Suppressor macrophage (primary cell): ENCODE results near the gene IGFBP6.
A peak's percentile ranks its signal among the peaks of the same experiment; 100 is the strongest.

Source experiments
- DNase-seq, 4 experiments: peaks; one replicate each; pipeline ENCODE4 v3.0.0-alpha.2; 2020 to 2022
- total RNA-seq, 17 experiments: gene quantifications; one replicate each; lab custom pipeline; 2026; ENCODE audit warnings: mixed read lengths in 6 of 17, inconsistent platforms in 3 of 17; lab: John Stamatoyannopoulos, UW

Gene IGFBP6, protein sequence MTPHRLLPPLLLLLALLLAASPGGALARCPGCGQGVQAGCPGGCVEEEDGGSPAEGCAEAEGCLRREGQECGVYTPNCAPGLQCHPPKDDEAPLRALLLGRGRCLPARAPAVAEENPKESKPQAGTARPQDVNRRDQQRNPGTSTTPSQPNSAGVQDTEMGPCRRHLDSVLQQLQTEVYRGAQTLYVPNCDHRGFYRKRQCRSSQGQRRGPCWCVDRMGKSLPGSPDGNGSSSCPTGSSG
- total RNA-seq: 0.31 to 15.0 (median 1.4) reads per million in 17 experiments

DNA sequence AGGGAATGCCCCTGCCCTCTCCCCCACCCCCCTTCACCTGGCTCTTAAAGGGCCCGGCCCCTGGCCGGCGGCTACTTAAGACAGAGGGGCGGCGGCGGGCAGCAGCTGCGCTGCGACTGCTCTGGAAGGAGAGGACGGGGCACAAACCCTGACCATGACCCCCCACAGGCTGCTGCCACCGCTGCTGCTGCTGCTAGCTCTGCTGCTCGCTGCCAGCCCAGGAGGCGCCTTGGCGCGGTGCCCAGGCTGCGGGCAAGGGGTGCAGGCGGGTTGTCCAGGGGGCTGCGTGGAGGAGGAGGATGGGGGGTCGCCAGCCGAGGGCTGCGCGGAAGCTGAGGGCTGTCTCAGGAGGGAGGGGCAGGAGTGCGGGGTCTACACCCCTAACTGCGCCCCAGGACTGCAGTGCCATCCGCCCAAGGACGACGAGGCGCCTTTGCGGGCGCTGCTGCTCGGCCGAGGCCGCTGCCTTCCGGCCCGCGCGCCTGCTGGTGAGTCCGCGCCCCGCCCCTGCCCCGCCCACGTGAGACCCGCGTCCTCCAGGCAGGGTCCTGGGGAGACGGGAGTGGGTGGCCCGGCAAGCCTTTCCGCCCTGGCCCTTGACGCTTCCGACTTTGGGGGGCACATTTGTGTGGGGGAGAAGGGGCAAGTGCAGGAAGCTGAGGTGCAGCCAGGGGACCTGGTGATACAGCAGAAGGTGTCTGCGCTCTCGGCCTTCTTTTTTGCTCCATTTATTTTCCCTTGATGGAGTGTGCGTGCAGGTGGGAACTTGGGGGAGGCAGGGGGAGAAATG is at the start of gene IGFBP6:
Gene IGFBP6, plus strand, starts transcription at position 104 of the 790 bp plus-strand sequence. Its CDS starts 51 bp downstream, at position 155.
- peak; percentile 30 to 77 (median 54) for DNase-seq

DNA sequence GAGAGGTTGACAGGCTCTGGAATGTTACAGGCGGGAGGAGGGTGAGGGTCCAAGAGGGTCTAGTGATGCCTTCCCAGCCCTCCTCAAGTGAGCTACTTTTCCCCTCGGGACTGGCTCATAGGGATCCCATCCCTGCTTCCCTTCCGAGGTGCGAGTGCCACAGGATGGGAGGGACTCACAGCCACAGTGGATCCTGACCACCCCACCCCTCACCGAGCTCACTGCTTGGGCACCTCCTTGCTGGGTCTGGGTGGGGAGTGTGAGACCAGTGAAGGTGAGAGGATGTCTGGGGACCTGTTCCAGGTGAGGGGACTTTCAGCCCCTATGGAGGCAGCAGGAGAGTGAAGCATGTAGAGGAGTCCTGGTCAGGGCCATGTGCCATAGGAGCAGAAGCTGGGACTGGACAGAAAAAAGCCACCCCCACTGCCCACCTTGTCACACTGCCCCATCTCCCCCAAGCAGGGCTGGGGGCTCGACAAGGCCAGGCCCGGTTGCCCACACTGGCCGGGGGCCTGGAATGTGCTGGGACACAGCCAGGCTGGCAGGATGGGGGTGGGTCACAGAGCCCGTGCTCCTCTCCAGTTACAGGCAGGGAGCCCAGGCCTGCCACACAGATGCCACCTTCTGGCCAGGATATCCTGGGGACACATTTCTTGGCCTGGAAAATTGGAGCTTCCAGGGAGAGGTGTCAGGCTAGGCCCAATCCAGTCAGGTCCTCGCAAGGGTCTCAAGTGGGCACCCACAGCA is 49.3 kb upstream of the IGFBP6 start:
- DNase-seq: peak in 1 of 4 experiments; percentile 37

DNA sequence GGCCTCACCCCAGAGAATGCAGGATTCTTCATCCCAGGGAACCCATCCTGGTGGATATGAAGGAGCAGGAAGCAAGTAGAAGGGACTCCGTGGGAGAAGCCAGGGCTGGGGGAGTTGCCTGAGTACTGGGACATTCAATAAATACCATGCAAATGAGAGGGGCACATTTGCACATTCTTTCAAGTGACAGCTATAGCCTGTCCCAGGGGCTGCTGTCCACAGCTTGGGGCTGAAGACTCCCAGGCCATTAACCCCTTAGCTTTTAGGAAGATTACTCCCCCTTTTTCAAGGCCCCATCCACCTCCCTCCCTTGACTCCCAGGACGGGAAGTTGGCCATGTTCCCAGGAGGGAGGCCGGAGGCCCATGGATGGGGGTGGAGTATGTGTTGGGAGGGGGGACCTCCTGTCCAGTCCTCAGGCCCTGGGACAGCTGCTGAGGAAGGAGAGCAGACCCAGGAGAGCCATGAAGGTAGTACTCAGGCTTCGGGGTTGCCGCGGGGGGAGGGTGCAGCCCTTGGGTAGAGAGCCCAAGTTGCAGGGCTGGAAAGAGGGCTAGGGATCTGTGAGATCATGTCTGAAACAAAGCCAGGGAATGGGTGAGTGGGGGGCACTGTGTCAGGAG is 48.6 kb upstream of the IGFBP6 start:
- DNase-seq: no peak

DNA sequence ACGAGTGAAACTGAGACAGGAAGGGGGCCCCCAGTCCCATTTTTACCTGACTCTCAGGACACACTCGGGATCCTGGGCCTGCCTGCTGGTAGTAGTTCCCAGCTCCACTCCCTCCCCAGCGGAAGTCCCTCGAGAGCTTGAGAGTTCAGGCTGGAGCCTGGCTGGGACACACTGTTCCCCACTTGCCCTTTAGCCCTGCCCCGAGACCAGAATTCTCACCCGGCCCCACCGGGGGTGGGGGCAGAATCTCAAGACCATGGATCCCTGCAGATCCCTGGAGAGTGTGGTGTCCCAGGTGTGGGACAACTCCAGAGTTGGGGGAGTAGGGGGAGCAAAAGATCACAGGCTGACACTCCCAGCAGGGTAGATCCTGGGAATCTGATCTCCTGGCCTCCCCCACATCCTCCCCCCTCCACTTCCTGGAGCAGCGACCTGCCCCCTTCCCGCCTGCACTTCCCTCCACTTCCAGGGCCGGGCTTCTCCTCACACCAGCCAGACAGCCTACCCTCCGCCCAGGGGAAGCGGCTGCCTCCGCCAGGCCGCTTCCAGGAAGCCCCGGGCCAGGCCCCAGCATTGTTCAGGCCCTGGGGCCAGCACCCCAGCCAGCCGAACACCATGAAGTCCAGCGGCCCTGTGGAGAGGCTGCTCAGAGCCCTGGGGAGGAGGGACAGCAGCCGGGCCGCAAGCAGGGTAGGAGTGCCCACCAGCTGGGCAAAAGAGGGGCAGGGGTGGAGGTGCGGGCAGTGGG is 47.7 kb upstream of the IGFBP6 start, which contains the start of gene TNS2:
Gene TNS2, plus strand, starts transcription at position 495 of the 748 bp plus-strand sequence. Its CDS starts 121 bp downstream, at position 616.
- peak in 1 of 4 experiments; percentile 30 for DNase-seq

DNA sequence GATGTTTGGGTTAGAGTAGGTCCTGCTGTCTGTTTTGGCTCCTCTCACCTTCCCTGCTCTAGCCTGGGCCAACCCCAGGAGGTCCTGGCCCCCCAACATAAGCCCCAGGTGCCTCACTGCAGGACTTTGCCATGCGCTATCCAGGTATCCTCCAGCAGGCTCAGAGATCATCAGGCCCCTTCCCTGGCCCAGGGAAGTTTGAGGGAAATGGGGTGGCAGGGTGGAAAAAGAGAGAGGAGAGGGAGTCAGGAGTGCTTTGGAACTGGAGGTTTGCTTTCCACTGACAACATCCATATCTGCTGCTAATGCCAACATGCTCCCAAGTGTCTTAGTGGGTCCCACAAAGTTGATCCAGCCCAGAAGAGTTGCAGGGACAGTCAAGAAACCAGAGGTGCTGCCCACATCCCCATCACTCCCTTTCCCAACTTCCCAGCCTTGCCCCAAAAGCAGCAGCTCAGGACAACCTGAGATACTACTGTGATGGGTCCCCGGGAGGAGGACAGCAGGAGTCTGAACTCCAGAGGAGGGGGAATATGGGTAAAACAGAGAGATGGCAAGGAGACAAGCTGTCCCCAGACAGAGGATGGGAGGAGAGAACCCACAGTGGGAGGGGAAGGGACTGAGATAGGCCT is 46.9 kb upstream of the IGFBP6 start:
- DNase-seq: no peak

DNA sequence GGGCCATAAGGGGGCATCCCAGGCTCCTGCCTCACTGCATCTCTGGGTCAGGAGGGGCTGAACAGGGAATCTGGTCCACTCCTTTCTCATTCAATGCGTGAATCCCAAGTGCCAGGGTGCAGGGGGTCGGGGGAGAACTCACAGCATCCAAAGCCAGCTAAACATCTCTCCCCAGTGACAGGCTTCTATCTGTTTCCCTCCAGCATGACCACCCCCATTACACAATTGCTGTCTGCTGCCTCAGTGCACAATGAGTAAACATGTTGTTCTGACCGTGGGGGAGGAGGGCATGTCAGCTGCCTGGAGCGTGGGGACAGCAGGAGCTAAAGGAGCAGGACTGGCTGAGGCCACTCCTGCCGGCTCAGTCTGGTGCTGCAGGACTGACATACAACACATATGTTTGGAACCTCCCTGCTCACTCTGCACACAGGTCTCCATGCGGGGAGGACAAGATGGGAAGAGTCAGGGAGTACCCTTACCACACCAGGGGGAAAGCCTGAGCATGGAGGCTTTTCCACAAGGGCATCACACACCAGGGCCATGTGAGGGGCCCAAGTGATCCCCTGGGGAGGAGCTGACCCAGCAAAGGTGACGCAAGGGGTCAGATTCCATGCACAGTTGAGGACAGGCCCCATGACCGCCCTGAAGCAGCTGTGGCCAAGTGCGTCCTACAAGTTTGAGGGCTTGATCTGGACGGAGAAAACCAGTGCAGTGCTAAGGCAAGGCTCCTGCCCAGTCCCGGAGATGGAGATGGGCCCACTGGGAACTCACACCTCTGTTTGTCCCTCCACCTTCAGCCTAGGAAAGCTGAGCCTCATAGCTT is 46.2 kb upstream of the IGFBP6 start:
- DNase-seq: peak; percentile 58 to 84 (median 78)

DNA sequence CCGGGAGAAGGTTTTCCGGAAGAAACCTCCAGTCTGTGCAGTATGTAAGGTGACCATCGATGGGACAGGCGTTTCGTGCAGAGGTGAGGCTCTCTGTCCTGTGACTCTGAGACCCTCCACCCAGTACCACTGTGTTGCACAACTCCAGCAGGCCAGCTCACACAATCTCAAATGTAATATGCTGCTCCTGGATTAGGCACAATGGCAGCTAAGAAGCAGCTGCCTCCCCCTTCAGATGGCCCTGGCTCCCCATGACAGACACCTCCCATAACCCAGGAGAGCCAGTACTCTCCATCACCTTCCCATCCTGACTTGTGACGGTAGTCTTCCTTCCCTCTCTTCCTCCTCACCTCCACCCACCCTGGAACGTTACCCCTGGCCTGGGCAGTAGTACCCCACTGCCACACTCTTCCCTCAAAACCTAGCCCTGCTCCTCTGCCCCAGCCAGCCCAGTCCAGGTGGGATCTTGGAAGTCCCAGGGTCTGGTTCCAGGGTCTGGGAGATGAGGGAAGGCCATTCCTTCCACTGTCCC is 45.5 kb upstream of the IGFBP6 start:
- DNase-seq: no peak

DNA sequence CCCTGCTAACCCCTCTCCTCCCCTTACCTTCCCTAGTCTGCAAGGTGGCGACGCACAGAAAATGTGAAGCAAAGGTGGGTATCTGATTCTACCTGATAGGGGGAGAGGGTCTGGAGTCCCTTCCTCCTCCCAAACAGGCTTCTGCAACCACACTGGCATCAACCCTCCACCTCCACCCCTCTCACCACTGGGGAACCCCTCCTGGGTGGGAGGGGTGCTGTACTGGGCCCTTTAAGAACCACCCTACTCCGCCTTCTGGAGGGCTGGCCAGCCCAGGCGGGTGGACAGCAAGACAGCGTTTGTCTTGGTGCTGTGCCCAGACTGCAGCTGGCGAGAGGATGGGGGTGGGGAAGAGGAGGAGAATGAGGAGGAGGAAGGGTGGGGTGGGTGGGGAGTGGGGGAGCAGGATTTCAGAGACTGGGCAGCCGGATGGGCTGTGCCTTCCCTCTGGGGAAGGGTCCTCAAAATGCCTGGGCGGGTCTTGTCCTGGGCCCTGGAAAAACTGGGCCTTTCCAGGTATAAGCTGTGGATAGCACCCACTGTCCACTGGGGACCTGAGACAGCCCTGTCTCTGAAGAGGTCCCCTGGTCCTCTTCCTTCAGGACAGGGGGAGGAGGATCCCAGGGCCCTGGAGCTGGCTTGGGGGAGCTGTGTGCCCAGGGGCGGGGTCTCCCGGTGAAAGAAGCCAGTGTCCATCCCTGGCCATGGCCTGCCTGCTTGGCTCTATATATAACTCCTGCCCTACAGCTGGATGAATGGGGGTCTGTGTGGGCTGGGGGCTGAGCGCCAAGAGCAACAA is 44.8 kb upstream of the IGFBP6 start:
- DNase-seq: no peak

DNA sequence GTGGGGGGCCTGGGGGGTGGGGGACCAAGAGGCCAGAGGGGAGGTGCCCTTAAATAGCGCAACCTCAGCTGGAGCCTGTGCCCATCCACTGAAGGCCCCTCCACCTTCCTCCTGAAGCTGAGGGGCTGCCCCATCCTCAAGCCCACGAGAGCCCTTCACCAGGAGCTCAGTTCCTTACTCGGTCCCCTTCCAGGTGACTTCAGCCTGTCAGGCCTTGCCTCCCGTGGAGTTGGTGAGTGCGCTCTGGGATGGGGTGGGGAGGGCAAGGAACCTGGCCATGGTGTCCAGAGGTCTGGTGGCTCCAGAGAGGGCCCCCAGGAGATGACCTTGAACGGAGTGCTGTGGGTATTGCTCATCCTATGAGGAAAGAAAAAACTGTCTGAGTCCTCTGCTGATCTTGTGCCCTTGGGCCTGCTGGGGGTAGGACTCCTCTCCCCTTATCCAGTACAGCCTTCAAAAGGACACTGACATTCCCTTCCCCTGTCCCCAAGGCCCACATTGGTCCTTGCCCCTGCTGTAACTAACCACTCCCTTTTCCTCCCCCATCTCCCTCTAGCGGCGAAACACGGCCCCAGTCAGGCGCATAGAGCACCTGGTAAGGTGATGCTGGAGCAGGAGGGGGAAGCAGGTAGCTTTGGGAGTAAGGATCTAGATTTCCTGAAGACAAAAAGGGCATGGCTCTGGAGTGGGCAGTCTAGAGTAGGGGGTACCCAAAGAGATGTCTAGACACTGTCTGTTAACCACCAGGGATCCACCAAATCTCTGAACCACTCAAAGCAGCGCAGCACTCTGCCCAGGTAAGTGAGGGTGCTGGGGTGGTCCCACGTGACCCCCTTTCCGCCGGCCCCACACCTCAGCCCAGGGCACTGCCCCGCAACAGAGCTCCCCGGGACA is 44.0 kb upstream of the IGFBP6 start:
- DNase-seq: peak in 3 of 4 experiments; percentile 43 to 61 (median 51)

DNA sequence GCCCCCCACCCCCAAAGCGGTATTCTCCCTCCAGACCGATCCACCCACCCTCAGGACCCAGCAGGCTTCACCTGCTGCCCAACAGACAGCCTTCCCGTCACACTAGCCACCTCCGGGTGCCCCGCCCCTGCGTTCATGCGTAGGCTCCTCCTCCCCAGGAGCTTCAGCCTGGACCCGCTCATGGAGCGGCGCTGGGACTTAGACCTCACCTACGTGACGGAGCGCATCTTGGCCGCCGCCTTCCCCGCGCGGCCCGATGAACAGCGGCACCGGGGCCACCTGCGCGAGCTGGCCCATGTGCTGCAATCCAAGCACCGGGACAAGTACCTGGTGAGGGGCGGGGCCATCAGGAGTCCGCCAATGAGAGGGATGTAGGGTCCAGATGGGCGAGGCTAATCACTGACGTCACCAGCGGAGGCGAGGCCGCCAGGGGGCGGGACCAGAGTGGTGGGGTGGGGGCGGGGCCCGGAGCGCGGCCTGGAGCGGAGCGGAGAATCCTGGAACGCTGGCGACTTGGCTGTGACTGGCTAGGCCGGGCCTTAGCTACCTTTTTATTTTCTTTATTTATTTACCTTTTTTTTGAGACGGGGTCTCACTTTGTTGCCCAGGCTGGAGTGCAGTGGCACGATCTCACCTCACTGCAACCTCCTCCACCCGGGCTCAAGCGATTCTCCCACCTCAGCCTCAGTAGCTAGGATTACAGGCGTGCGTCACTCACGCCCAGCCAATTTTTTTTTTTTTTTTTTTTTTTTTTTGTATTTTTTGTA is 43.2 kb upstream of the IGFBP6 start:
- DNase-seq: peak; percentile 89 to 94 (median 91)

DNA sequence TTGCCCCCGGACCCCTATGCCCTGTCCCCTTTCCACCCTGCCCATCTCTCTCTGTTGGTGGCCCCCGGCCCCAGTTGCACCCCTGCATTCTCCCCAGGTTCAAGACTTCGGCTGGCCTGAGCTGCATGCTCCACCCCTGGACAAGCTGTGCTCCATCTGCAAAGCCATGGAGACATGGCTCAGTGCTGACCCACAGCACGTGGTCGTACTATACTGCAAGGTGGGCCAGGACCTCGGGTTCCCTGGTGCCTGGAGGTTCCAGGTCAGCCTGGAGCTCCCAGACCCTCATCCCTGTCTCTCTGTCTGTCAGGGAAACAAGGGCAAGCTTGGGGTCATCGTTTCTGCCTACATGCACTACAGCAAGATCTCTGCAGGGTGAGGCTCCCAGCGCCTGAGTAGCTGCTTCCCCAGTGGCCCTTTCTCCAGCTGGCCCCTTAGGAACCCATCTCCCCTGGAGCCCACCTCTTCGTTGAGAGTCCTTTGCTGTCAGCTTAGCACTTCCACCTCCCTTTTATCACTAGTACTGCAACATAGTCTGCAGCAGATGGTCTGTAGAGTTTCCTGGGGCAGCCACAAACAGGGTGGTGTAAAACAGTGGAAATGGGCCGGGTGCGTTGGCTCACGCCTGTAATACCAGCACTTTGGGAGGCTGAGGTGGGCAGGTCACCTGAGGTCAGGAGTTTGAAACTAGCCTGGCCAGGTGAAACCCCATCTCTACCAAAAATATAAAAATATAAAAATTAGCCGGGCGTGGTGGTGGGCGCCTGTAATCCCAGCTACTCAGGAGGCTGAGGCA is 41.8 kb upstream of the IGFBP6 start:
- DNase-seq: no peak

DNA sequence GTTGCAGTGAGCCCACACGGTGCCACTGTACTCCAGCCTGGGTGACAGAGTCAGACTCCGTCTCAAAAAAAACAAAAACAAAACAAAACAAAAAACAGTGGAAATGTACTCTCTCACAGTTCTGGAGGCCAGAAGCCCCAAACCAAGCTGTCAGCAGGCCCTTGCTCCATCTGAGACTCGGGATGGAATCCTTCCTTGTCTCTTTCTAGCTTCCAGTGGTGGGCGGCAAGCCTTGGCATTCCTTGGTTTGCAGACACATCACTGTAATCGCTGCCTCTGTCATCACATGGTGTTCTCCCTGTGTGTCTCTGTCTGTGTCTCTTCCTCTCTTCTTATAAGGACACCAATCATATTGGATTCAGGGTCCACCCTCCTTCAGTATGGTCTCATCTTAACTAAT is 41.2 kb upstream of the IGFBP6 start:
- DNase-seq: no peak

DNA sequence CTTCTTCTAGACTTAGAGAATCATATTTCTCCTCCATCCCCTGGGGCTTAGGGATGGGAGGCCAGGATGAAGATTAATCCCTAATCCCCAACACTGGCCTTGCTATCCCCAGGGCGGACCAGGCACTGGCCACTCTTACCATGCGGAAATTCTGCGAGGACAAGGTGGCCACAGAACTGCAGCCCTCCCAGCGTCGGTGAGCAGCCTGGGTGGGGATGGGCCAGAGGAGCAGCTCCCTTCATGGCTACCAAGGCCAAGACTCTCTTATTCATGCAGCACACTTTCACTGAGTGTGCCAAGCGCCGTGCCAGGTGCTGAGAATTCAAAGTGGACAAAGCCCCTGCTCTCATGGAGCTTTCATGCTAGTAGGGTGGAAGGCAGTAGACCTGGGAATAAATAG is 40.6 kb upstream of the IGFBP6 start:
- no peak for DNase-seq

DNA sequence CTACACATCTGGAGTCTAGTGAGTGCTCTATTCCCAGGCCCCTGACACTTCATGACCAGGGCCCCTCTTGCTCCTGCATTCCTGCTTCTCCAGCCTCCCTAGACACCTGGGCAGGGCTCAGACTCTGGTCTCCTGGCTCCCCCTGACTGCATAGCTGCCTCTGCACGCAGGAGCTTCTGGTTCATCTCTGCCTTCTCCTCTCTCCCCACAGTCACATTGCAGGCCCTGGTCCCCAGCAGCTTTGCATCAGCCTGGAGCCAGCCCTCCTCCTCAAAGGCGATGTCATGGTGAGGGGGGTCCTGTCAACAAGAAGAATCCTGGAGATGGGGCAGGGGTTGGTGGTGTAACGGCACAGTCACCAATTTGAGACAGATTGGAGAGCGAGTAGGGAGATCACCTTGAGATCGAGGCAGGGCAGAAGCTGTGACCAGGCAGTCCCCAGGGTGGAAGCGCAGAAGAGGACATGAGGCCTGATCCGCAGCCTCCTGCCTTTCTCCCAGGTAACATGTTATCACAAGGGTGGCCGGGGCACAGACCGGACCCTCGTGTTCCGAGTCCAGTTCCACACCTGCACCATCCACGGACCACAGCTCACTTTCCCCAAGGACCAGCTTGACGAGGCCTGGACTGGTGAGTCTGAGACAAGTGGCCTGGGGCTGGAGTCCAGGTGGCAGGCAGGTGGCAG is 39.5 kb upstream of the IGFBP6 start:
- no peak for DNase-seq

DNA sequence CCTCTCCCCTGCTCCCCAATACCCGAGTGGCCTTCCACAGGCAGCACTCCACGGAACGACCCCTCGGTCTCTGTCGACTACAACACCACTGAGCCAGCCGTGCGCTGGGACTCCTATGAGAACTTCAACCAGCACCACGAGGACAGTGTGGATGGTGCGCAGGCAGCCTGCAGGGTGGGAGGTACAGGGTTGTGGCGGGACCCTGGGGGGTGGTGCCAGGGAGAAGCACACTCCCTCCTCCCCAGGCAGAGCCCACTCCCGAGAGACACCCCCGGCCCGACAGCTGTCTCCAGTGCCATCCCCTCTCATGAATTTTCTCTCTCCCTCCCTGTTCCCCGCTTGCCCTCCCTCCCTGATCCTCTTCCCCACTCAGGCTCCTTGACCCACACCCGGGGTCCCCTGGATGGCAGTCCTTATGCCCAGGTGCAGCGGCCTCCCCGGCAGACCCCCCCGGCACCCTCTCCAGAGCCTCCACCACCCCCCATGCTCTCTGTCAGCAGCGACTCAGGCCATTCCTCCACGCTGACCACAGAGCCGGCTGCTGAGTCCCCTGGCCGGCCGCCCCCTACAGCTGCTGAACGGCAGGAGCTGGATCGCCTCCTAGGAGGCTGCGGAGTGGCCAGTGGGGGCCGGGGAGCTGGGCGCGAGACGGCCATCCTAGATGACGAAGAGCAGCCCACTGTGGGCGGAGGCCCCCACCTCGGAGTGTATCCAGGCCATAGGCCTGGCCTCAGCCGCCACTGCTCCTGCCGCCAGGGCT is 38.6 kb upstream of the IGFBP6 start:
- DNase-seq: no peak
